GM12878 (cell line): Measurements from ENCODE around the gene INAFM1. TPM values are rescaled to one million over a fixed set of nuclear protein-coding genes. Genes with fewer than 3 reads are reported as not detected.

Source experiments
- BACH1 ChIP-seq: fragments of 450-650 bp; IDR thresholded peaks from 2 replicates; pipeline ENCODE4 v1.6.1; 2017; ENCODE audit warnings: mild to moderate bottlenecking, borderline replicate concordance
- BCL3 ChIP-seq: IDR thresholded peaks from 2 replicates; pipeline ENCODE4 v1.6.1; 2011; ENCODE audit warnings: borderline replicate concordance, low read depth, mild to moderate bottlenecking, moderate library complexity, low read length; ENCODE audit not compliant: insufficient read depth, poor library complexity, severe bottlenecking
- CBX5 ChIP-seq: sonication (generic); IDR thresholded peaks from 2 replicates; pipeline ENCODE4 v1.6.1; 2016; ENCODE audit warnings: low read depth, moderate library complexity, mild to moderate bottlenecking, inconsistent platforms
- CHD2 ChIP-seq: IDR thresholded peaks from 2 replicates; pipeline ENCODE4 v1.6.1; 2011; ENCODE audit warnings: low read depth, low read length, improper control_type of control experiment, borderline replicate concordance
- HDGF ChIP-seq: fragments of 450-650 bp; IDR thresholded peaks from 2 replicates; pipeline ENCODE4 v1.6.1; 2016; ENCODE audit warnings: antibody characterized with exemption
- POLR2AphosphoS2 ChIP-seq: IDR thresholded peaks from 2 replicates; pipeline ENCODE4 v1.6.1; 2011; ENCODE audit warnings: low read depth, mild to moderate bottlenecking, low read length, improper control_type of control experiment, moderate library complexity
- PRDM15 ChIP-seq: fragments of 450-650 bp; formaldehyde crosslinking; IDR thresholded peaks from 2 replicates; pipeline ENCODE4 v1.4.0; 2020; ENCODE audit warnings: mild to moderate bottlenecking, moderate library complexity
- RAD51 ChIP-seq: fragments of 450-650 bp; IDR thresholded peaks from 2 replicates; pipeline ENCODE4 v1.6.1; 2016; ENCODE audit warnings: moderate library complexity, mild to moderate bottlenecking, inconsistent platforms
- RBBP5 ChIP-seq: fragments of 200-600 bp; sonication (generic); conservative IDR thresholded peaks from 2 replicates; pipeline ENCODE4 v1.6.1; 2016
- RELB ChIP-seq: fragments of 450-650 bp; IDR thresholded peaks from 2 replicates; pipeline ENCODE4 v1.6.1; 2017; ENCODE audit warnings: low read depth, mild to moderate bottlenecking, moderate library complexity
- REST ChIP-seq: IDR thresholded peaks from 2 replicates; pipeline ENCODE4 v1.6.1; 2012; ENCODE audit warnings: mild to moderate bottlenecking, low read depth, low read length
- SPI1 ChIP-seq: IDR thresholded peaks from 2 replicates; pipeline ENCODE4 v1.6.1; 2011; ENCODE audit warnings: low read depth, mild to moderate bottlenecking, low read length, moderate library complexity, borderline replicate concordance; ENCODE audit not compliant: insufficient read depth
- TARDBP ChIP-seq: IDR thresholded peaks from 2 replicates; pipeline ENCODE4 v1.6.1; 2016; ENCODE audit warnings: borderline replicate concordance
- polyA plus RNA-seq, 11 experiments: library from polyadenylated mRNA; depleted of rRNA in 4 of 11; unstranded in 6 of 11; stranded (reverse) in 5 of 11; fragments of >200 nt; fragmentation: Nextera tagmentation in 4 of 11; fragmentation: Illumina TruSeq in 1 of 11; extraction: Ambion mirVana in 4 of 11; extraction: Trizol in 1 of 11; gene quantifications; 1 replicate in 1 of 11; 2 replicates in 10 of 11; pipeline versions ENCODE4 v1.2.1 to v1.2.3, GENCODE V29; 2011 to 2016; ENCODE audit warnings: inconsistent platforms in 2 of 11, missing spikeins in 2 of 11, low read depth in 1 of 11
- total RNA-seq, 4 experiments: library from RNA; depleted of rRNA in 3 of 4; stranded (reverse); fragments of >200 nt in 3 of 4; fragmentation: Illumina TruSeq in 1 of 4; extraction: Trizol in 1 of 4; gene quantifications; 2 replicates each; pipeline versions ENCODE4 v1.2.1 to v1.2.3, GENCODE V29; 2013 to 2021
- TF ChIP-seq, protein P1 (sequence below): IDR thresholded peaks from 2 replicates; pipeline ENCODE4 v1.6.1; 2011; ENCODE audit warnings: borderline replicate concordance, low read depth, mild to moderate bottlenecking, moderate library complexity, mixed read lengths, low read length; ENCODE audit not compliant: insufficient read depth; ENCODE audit errors: extremely low read length

The INAFM1 gene
- total and polyA plus RNA-seq, 10 of the 15 experiments (the other 5 are each of a cell fraction or from before 2014, with no cell fraction given), result 0.57 to 6.8 (median 1.1) TPM; not detected in 1

- TF ChIP-seq CHD2, result peak; percentile 18; the same call in 1 of the 2 replicates
- TF ChIP-seq, protein P1, sequence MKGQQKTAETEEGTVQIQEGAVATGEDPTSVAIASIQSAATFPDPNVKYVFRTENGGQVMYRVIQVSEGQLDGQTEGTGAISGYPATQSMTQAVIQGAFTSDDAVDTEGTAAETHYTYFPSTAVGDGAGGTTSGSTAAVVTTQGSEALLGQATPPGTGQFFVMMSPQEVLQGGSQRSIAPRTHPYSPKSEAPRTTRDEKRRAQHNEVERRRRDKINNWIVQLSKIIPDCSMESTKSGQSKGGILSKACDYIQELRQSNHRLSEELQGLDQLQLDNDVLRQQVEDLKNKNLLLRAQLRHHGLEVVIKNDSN, result peak; percentile 46
- 0 out of 2 replicates have a peak, but pooled peaks have one; percentile 28 for TF ChIP-seq TARDBP
- no peak for TF ChIP-seq RBBP5
- TF ChIP-seq HDGF, result peak; percentile 92
- TF ChIP-seq RELB, result peak; percentile 69; the same call in 1 of the 2 replicates
- no peak for TF ChIP-seq BACH1
- no peak for TF ChIP-seq CBX5
- TF ChIP-seq POLR2AphosphoS2, result peak; percentile 40; the same call in 1 of the 2 replicates
- no peak for TF ChIP-seq REST
- TF ChIP-seq RAD51, result peak; percentile 96
- peak; percentile 45 for TF ChIP-seq BCL3
- no peak for TF ChIP-seq PRDM15 (CRISPR knock-in tag)
- TF ChIP-seq SPI1, result no peak
Measured at GRCh38 chr19:47228937-47229675, 45.6 kb upstream of the INAFM1 start (continued).
